Measurements from ENCODE around the gene SAP25. TPM values are rescaled to one million over a fixed set of nuclear protein-coding genes. Genes with fewer than 3 reads are reported as not detected.

SAP25 gene
- total RNA-seq, 1 donor from 2014 or later: 1.9 TPM

GRCh38 chr7:100570954-100571828, 2.5 kb downstream of the SAP25 start:
- H3K4me3 ChIP-seq (ENCODE audit: insufficient read depth, low read depth, low read length): no peak overlapping the region
- H3K36me3 Mint-ChIP-seq (ENCODE audit: low read depth, unreplicated experiment): peaks cover under 1% of the 10 kb centered on the region
- no peak overlapping the region for H2AFZ ChIP-seq (ENCODE audit: low read depth, low read length)
- H3K36me3 ChIP-seq (ENCODE audit: insufficient read depth, low read length): no peaks in the 10 kb centered on the region
- no peaks in the 10 kb centered on the region for H3K9me3 Mint-ChIP-seq (ENCODE audit: unreplicated experiment)
- no peak for TF ChIP-seq CTCF (IDR thresholded peaks at IDR 0.05; ENCODE audit: insufficient read depth, low read depth, low read length)
- TF ChIP-seq EZH2 (IDR thresholded peaks at IDR 0.05; ENCODE audit: insufficient read depth, low read length): no peak
- H3K27me3 ChIP-seq (ENCODE audit: insufficient read depth, low read length): no peaks in the 10 kb centered on the region
- no peak overlapping the region for H3K9ac ChIP-seq (ENCODE audit: low read length)
- H3K4me1 Mint-ChIP-seq (ENCODE audit: low read depth, unreplicated experiment): peaks cover 6% of the 10 kb centered on the region
- peaks cover 5% of the 10 kb centered on the region for H3K27me3 Mint-ChIP-seq (ENCODE audit: low read depth, unreplicated experiment)
- H3K27ac ChIP-seq (ENCODE audit: low read depth, low read length): no peak overlapping the region
- no peak overlapping the region for H3K4me2 ChIP-seq (ENCODE audit: low read length)
- H3K4me3 Mint-ChIP-seq (ENCODE audit: unreplicated experiment): no peak overlapping the region
- H3K9me3 ChIP-seq (ENCODE audit: insufficient read depth, low read depth, low read length): no peaks in the 10 kb centered on the region
- no peak for FAIRE-seq
- H3K79me2 ChIP-seq (ENCODE audit: insufficient read depth, low read length): no peaks in the 10 kb centered on the region
- no peak for DNase-seq (ENCODE audit: low read depth)
- H4K20me1 ChIP-seq (ENCODE audit: insufficient read depth, low read length): no peaks in the 10 kb centered on the region
- H3K27ac Mint-ChIP-seq (ENCODE audit: unreplicated experiment): peak overlapping the region; percentile 59
- peaks cover 29% of the 10 kb centered on the region for H3K4me1 ChIP-seq (ENCODE audit: insufficient read depth, low read length)

- H3K9me3 Mint-ChIP-seq (ENCODE audit: unreplicated experiment): no peaks in the 10 kb centered on the region
- Histone ChIP-seq H3K27ac (ENCODE audit: low read depth, low read length) (no peak overlapping the region), H3K4me2 (ENCODE audit: low read length) (peak overlapping the region; percentile 81), H4K20me1 (ENCODE audit: insufficient read depth, low read length) (no peaks in the 10 kb centered on the region), H3K36me3 (ENCODE audit: insufficient read depth, low read length) (no peaks in the 10 kb centered on the region), H2AFZ (ENCODE audit: low read depth, low read length) (peak overlapping the region; percentile 78), H3K79me2 (ENCODE audit: insufficient read depth, low read length) (no peaks in the 10 kb centered on the region), H3K27me3 (ENCODE audit: insufficient read depth, low read length) (no peaks in the 10 kb centered on the region), H3K4me3 (ENCODE audit: insufficient read depth, low read depth, low read length) (peak overlapping the region; percentile 46), H3K9ac (ENCODE audit: low read length) (peak overlapping the region; percentile 44), H3K4me1 (ENCODE audit: insufficient read depth, low read length) (peaks cover 29% of the 10 kb centered on the region), H3K9me3 (ENCODE audit: insufficient read depth, low read depth, low read length) (no peaks in the 10 kb centered on the region)
- FAIRE-seq: no peak
- peak; percentile 15 for TF ChIP-seq CTCF (IDR thresholded peaks at IDR 0.05; ENCODE audit: insufficient read depth, low read depth, low read length)
- TF ChIP-seq EZH2 (IDR thresholded peaks at IDR 0.05; ENCODE audit: insufficient read depth, low read length): peak; percentile 13
- H3K4me3 Mint-ChIP-seq (ENCODE audit: unreplicated experiment): no peak overlapping the region
- H3K36me3 Mint-ChIP-seq (ENCODE audit: low read depth, unreplicated experiment): no peaks in the 10 kb centered on the region
- H3K4me1 Mint-ChIP-seq (ENCODE audit: low read depth, unreplicated experiment): peaks cover 6% of the 10 kb centered on the region
- peaks cover 5% of the 10 kb centered on the region for H3K27me3 Mint-ChIP-seq (ENCODE audit: low read depth, unreplicated experiment)
- no peak overlapping the region for H3K27ac Mint-ChIP-seq (ENCODE audit: unreplicated experiment)
- DNase-seq (ENCODE audit: low read depth): no peak
These were observed 4.5 kb downstream of the SAP25 start for GRCh38 chr7:100568896-100569844.

Data from astrocyte (in vitro differentiated cells and primary cell).